HG02610 (cell line): Measurements from ENCODE around the gene BTBD2.

Experiments used
- ATAC-seq: cut with Tn5 transposase; IDR thresholded peaks from one replicate; pipeline ENCODE4 v1.9.1; 2021; ENCODE audit warnings: mild to moderate bottlenecking, moderate library complexity; ENCODE audit not compliant: unreplicated experiment

BTBD2 gene

GRCh38 chr19:1987197-1988187, 28.0 kb downstream of the BTBD2 start:
- ATAC-seq, result no peak

GRCh38 chr19:1986357-1987162, 29.0 kb downstream of the BTBD2 start:
- ATAC-seq, result no peak

GRCh38 chr19:1985588-1986356, 29.7 kb downstream of the BTBD2 start:
- ATAC-seq, result no peak

- no peak for ATAC-seq
Observed at GRCh38 chr19:1984357-1984756, 31.2 kb downstream of the BTBD2 start.

- no peak for ATAC-seq
Observed at GRCh38 chr19:1981253-1981652, 34.3 kb downstream of the BTBD2 start.

- ATAC-seq, result no peak
Observed at GRCh38 chr19:1980809-1981181, 34.7 kb downstream of the BTBD2 start.

- ATAC-seq, result no peak
Observed at GRCh38 chr19:1980091-1980808, 35.3 kb downstream of the BTBD2 start.

- no peak for ATAC-seq
Observed at GRCh38 chr19:1979642-1980041, 35.9 kb downstream of the BTBD2 start.

- ATAC-seq, result no peak
Observed at GRCh38 chr19:1979017-1979416, 36.5 kb downstream of the BTBD2 start.

GRCh38 chr19:1978346-1978894, 37.1 kb downstream of the BTBD2 start:
- no peak for ATAC-seq

- no peak for ATAC-seq
Observed at GRCh38 chr19:1977120-1977519, 38.4 kb downstream of the BTBD2 start.

- ATAC-seq, result no peak
Observed at GRCh38 chr19:1975162-1975480, 40.4 kb downstream of the BTBD2 start.

- ATAC-seq, result no peak
Observed at GRCh38 chr19:1974381-1975161, 40.9 kb downstream of the BTBD2 start.

GRCh38 chr19:1970806-1971502, 44.6 kb downstream of the BTBD2 start:
- ATAC-seq, result no peak

GRCh38 chr19:1970003-1970805, 45.3 kb downstream of the BTBD2 start:
- ATAC-seq, result no peak

- no peak for ATAC-seq
Observed at GRCh38 chr19:1969176-1970002, 46.1 kb downstream of the BTBD2 start.
